Stomach (tissue), 19 donors: ENCODE results near the gene CAVIN2. TPM values are rescaled to one million over a fixed set of nuclear protein-coding genes. Genes with fewer than 3 reads are reported as not detected.
A peak's percentile ranks its signal among the peaks of the same experiment; 100 is the strongest.

Experiments
- DNase-seq, 2 donors: peaks; one replicate each; pipeline versions ENCODE4 v3.0.0 to v3.0.0-alpha.2; 2013 to 2019
- H3K27ac ChIP-seq, 5 donors: fragments of 200-600 bp in 4 of 5; sonication (generic) in 4 of 5; one replicate each; pipeline ENCODE4 v1.5.1; 2013 to 2019; ENCODE audit warnings: mild to moderate bottlenecking in 1 of 5, moderate library complexity in 1 of 5
- H3K27me3 ChIP-seq, 3 donors: fragments of 200-600 bp; sonication (generic); one replicate each; pipeline ENCODE4 v1.5.1; 2017 to 2019; ENCODE audit warnings: mixed run types in 1 of 3
- H3K36me3 ChIP-seq, 4 donors: fragments of 200-600 bp; sonication (generic); 1 replicate in 3 of 4; 2 replicates in 1 of 4; pipeline ENCODE4 v1.5.1; 2016 to 2019
- H3K4me1 ChIP-seq, 4 donors: fragments of 200-600 bp; sonication (generic); one replicate each; pipeline ENCODE4 v1.5.1; 2016 to 2019
- H3K4me3 ChIP-seq, 4 donors: fragments of 200-600 bp; sonication (generic) in 3 of 4; one replicate each; pipeline ENCODE4 v1.5.1; 2016 to 2019; ENCODE audit warnings: mild to moderate bottlenecking in 1 of 4
- H3K9me3 ChIP-seq, 4 donors: fragments of 200-600 bp; sonication (generic); one replicate each; pipeline ENCODE4 v1.5.1; 2016 to 2019
- EP300 ChIP-seq: sonication (generic); formaldehyde crosslinking; IDR thresholded peaks from one replicate; pipeline ENCODE4 v1.6.1; 2017; ENCODE audit warnings: antibody characterized with exemption
- POLR2A ChIP-seq, 4 donors: fragments of 450-650 bp; IDR thresholded peaks; one replicate each; pipeline ENCODE4 v1.6.1; 2016; ENCODE audit warnings: antibody characterized with exemption in 4 of 4, control low read depth in 2 of 4, mild to moderate bottlenecking in 1 of 4, moderate library complexity in 1 of 4
- POLR2AphosphoS5 ChIP-seq, 3 donors: sonication (generic); formaldehyde crosslinking; IDR thresholded peaks; one replicate each; pipeline ENCODE4 v1.6.1; 2016; ENCODE audit warnings: antibody characterized with exemption in 3 of 3
- WGBS, 5 donors: extraction: QIAGEN DNeasy Blood & Tissue Kit in 3 of 5; methylation state at CpG; one replicate each; pipeline versions ENCODE4 v1.1.5 to v1.1.7; 2013 to 2018; 5-methylcytosine and 5-hydroxymethylcytosine counted together
- intact Hi-C: fragments of 100-400 bp; cut with DNase I; formaldehyde crosslinking; loops from one replicate; pipeline ENCODE4 v1.15.1; 2023; ENCODE audit warnings: low total_unique reads
- long read RNA-seq, 10 donors: transcript quantifications; one replicate each; lab custom pipeline, GENCODE V29; 2026
- polyA plus RNA-seq, 3 donors: library from polyadenylated mRNA; stranded (reverse); fragments of 200-250 nt; gene quantifications; one replicate each; pipeline ENCODE4 v1.2.3, GENCODE V29; 2013
- total RNA-seq, 5 donors: library from RNA; depleted of rRNA; stranded (reverse); fragments of >200 nt; gene quantifications; one replicate each; pipeline versions ENCODE4 v1.1.0 to v1.2.3, GENCODE V29; 2014 to 2016
- TF ChIP-seq, protein P1 (sequence below), 7 experiments: fragments of 450-650 bp in 4 of 7; fragments of 200-600 bp in 3 of 7; sonication (generic) in 3 of 7; IDR thresholded peaks; one replicate each; pipeline ENCODE4 v1.5.1; 2016 to 2019; ENCODE audit warnings: antibody characterized with exemption in 7 of 7, control low read depth in 2 of 7, mild to moderate bottlenecking in 1 of 7
- donor health status: healthy with polysubstance abuse.
- donor health status: Bipolar disorder and iron deficiency.
- donor health status: healthy.

Gene CAVIN2, protein sequence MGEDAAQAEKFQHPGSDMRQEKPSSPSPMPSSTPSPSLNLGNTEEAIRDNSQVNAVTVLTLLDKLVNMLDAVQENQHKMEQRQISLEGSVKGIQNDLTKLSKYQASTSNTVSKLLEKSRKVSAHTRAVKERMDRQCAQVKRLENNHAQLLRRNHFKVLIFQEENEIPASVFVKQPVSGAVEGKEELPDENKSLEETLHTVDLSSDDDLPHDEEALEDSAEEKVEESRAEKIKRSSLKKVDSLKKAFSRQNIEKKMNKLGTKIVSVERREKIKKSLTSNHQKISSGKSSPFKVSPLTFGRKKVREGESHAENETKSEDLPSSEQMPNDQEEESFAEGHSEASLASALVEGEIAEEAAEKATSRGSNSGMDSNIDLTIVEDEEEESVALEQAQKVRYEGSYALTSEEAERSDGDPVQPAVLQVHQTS
- 10 to 100 TPM in 3 of 5 donors, 1 to 10 TPM in 2; 5.8 to 46.3 (median 19.4) TPM for total RNA-seq
- 10 to 100 TPM in 2 of 3 donors, 1 to 10 TPM in 1; 6.2 to 13.9 (median 13.6) TPM for polyA plus RNA-seq
- long read RNA-seq, donor 1, transcript CAVIN2-201 (2 exons, 3,229 nt), result major isoform, 12 of 32 reads
- long read RNA-seq, donor 1, partial matches to known transcripts, result 20 of 32 reads
- long read RNA-seq, donor 1, other reads (novel, unspliced or antisense), result 0 of 32 reads
- long read RNA-seq, donor 2, transcript CAVIN2-201 (2 exons, 3,229 nt), result major isoform, 14 of 31 reads
- long read RNA-seq, donor 2, partial matches to known transcripts, result 17 of 31 reads
- long read RNA-seq, donor 2, other reads (novel, unspliced or antisense), result 0 of 31 reads
- long read RNA-seq, donor 3, partial matches to known transcripts, result 0 of 3 reads
- long read RNA-seq, donor 3, other reads (novel, unspliced or antisense), result 0 of 3 reads
- long read RNA-seq, donor 4, result 0 reads
- long read RNA-seq, donor 5, transcript CAVIN2-201 (2 exons, 3,229 nt), result major isoform, 23 of 23 reads
- long read RNA-seq, donor 5, partial matches to known transcripts, result 0 of 23 reads
- long read RNA-seq, donor 5, other reads (novel, unspliced or antisense), result 0 of 23 reads
- long read RNA-seq, donor 6, result 0 reads
- long read RNA-seq, donor 7, transcript CAVIN2-201 (2 exons, 3,229 nt), result major isoform, 27 of 27 reads
- long read RNA-seq, donor 7, partial matches to known transcripts, result 0 of 27 reads
- long read RNA-seq, donor 7, other reads (novel, unspliced or antisense), result 0 of 27 reads
- long read RNA-seq, donor 8, partial matches to known transcripts, result 0 of 4 reads
- long read RNA-seq, donor 8, other reads (novel, unspliced or antisense), result 0 of 4 reads
- long read RNA-seq, donor 9, transcript CAVIN2-201 (2 exons, 3,229 nt), result major isoform, 12 of 12 reads
- long read RNA-seq, donor 9, partial matches to known transcripts, result 0 of 12 reads
- long read RNA-seq, donor 9, other reads (novel, unspliced or antisense), result 0 of 12 reads
- long read RNA-seq, donor 10, transcript CAVIN2-201 (2 exons, 3,229 nt), result major isoform, 6 of 6 reads
- long read RNA-seq, donor 10, partial matches to known transcripts, result 0 of 6 reads
- long read RNA-seq, donor 10, other reads (novel, unspliced or antisense), result 0 of 6 reads

DNA sequence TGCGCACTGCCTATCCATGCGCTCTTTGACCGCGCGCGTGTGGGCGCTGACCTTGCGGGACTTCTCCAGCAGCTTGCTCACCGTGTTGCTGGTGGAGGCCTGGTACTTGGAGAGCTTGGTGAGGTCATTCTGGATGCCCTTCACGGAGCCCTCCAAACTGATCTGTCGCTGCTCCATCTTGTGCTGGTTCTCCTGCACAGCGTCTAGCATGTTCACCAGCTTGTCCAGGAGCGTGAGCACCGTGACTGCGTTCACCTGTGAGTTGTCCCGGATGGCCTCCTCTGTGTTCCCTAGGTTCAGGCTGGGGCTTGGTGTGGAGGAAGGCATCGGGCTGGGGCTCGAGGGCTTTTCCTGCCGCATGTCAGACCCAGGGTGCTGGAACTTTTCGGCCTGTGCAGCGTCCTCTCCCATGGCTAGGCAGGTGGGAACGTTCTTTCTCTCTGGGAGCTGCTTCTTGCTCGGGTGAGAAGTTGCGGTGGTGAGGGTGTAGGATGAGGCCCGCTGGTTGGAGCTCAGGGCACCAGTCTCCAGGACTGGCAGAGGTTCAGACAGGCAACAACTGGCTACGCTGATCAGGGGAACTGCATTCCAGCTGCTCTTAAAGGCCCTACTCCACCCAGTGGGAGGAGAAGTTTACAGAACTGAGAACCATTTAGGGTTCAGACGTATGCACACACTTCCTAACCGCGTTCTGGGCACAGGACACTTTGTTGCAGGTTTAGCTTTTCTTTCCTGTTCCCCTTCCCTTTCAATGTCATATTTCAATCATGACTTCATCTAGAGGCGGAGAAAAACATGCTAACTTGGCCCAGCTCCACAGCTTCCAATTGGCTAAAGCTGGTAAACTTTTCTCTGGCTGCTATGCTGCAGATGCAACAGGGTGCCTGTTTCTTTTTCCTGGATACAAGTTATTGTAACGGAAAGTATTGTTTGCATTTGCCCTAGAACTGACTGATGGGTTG, at the start of gene CAVIN2:
Gene CAVIN2 (minus strand): TSS at position 574 of the 962 bp plus-strand sequence. CDS start 163 bp downstream, at position 411.
- intact Hi-C loops, result no loop called here
- Histone ChIP-seq H3K27me3 (no peaks in the 10 kb centered on the region), H3K9me3 (no peaks in the 10 kb centered on the region), H3K4me1 (peaks cover 14 to 44% (median 31%) of the 10 kb centered on the region in 4 donors), H3K4me3 (peak within 1 kb of the TSS; percentile 45 to 49 (median 47)), H3K36me3 (no peaks in the 10 kb centered on the region), H3K27ac (peak within 1 kb of the TSS; percentile 66 to 85 (median 84))
- TF ChIP-seq POLR2A (IDR thresholded peaks at IDR 0.05) (no peak), POLR2AphosphoS5 (IDR thresholded peaks at IDR 0.05) (peak; percentile 39 to 74 (median 71)), EP300 (no peak)
- TF ChIP-seq, protein P1, sequence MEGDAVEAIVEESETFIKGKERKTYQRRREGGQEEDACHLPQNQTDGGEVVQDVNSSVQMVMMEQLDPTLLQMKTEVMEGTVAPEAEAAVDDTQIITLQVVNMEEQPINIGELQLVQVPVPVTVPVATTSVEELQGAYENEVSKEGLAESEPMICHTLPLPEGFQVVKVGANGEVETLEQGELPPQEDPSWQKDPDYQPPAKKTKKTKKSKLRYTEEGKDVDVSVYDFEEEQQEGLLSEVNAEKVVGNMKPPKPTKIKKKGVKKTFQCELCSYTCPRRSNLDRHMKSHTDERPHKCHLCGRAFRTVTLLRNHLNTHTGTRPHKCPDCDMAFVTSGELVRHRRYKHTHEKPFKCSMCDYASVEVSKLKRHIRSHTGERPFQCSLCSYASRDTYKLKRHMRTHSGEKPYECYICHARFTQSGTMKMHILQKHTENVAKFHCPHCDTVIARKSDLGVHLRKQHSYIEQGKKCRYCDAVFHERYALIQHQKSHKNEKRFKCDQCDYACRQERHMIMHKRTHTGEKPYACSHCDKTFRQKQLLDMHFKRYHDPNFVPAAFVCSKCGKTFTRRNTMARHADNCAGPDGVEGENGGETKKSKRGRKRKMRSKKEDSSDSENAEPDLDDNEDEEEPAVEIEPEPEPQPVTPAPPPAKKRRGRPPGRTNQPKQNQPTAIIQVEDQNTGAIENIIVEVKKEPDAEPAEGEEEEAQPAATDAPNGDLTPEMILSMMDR (IDR thresholded peaks at IDR 0.05), result no peak
- WGBS, 5 donors, result 26 to 49% (median 40%) methylated on average over 21 to 31 of the region's 31 CpGs
- peak; percentile 70 to 87 for DNase-seq

- Histone ChIP-seq H3K4me1 (peaks cover 0 to 7% (median 0%) of the 10 kb centered on the region in 4 donors), H3K9me3 (no peaks in the 10 kb centered on the region), H3K27ac (no peak overlapping the region), H3K27me3 (no peaks in the 10 kb centered on the region), H3K36me3 (no peaks in the 10 kb centered on the region), H3K4me3 (no peak overlapping the region)
- TF ChIP-seq POLR2AphosphoS5 (IDR thresholded peaks at IDR 0.05) (no peak), EP300 (no peak), POLR2A (IDR thresholded peaks at IDR 0.05) (no peak)
- TF ChIP-seq, protein P1 (IDR thresholded peaks at IDR 0.05), result no peak
- WGBS, 5 donors, result 43 to 68% (median 65%) methylated on average over 2 of the region's 2 CpGs
- no peak for DNase-seq
- intact Hi-C loops, result no loop called here
Measured at GRCh38 chr2:191895743-191896142, 48.9 kb upstream of the CAVIN2 start.

DNA sequence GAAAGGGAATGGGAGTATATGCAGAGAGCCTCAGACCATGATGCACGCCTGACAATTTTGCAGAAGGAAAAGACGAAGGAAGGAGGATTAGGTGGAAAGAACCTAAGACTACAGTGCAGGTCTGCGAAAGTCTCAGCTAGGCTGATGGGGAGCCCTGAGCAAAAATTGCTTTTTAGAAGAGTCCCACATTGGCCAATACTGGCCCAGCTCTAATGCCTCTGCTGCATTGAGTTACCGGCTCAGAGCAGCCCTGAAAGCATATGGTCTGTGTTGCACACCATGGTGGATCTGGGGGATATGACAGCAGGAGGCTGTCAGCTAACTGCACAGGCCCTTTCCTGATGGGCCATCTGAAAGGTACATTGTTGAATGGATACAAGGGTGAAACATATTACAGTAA, 48.3 kb upstream of the CAVIN2 start:
- DNase-seq, result no peak
- Histone ChIP-seq H3K27me3 (no peaks in the 10 kb centered on the region), H3K9me3 (no peaks in the 10 kb centered on the region), H3K4me3 (no peak overlapping the region), H3K27ac (no peak overlapping the region), H3K36me3 (no peaks in the 10 kb centered on the region), H3K4me1 (peaks cover 0 to 7% (median 0%) of the 10 kb centered on the region in 4 donors)
- 94 to 97% (median 97%) methylated on average over 4 of the region's 4 CpGs for WGBS, 5 donors
- TF ChIP-seq EP300 (no peak), POLR2A (IDR thresholded peaks at IDR 0.05) (no peak), POLR2AphosphoS5 (IDR thresholded peaks at IDR 0.05) (no peak)
- TF ChIP-seq, protein P1 (IDR thresholded peaks at IDR 0.05), result no peak
- intact Hi-C loops, result no loop called here
